HG03280 (cell line): ENCODE measurements around the gene LY6G5B.
A peak's percentile ranks its signal among the peaks of the same experiment; 100 is the strongest.

Experiments used
- ATAC-seq: cut with Tn5 transposase; IDR thresholded peaks from one replicate; pipeline ENCODE4 v1.9.1; 2021; ENCODE audit warnings: mild to moderate bottlenecking, moderate library complexity; ENCODE audit not compliant: unreplicated experiment

LY6G5B gene

DNA sequence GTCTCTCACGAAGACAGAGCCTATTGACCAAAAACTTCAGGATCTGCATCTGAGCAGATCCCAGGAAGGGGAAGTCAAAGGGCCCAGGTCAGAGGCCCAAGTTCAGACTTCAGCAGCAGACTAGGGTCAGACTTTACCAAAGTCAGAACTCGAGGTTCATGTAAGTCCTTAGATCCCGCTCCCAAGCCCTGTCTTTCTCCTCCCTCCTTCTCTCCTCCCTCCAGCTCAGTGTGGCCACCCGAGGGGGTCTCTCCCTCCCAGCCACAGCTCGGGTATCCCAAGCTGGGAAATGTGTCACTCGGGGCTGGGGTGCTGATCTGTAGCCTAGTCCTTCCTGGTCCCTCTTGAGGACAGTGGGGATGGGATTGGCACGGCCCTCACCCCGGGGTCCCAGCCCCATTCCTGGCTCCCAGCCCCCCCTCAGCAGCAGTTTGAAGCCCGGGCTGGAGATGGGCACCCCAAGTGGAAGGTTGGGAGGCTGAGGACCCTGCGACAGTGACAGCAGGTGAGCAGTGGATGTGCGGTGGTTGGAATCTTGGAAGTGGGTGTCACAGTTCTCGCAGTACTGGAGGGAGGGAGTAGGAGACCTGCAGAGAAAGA lies 7.6 kb upstream of the LY6G5B start:
- no peak for ATAC-seq

DNA sequence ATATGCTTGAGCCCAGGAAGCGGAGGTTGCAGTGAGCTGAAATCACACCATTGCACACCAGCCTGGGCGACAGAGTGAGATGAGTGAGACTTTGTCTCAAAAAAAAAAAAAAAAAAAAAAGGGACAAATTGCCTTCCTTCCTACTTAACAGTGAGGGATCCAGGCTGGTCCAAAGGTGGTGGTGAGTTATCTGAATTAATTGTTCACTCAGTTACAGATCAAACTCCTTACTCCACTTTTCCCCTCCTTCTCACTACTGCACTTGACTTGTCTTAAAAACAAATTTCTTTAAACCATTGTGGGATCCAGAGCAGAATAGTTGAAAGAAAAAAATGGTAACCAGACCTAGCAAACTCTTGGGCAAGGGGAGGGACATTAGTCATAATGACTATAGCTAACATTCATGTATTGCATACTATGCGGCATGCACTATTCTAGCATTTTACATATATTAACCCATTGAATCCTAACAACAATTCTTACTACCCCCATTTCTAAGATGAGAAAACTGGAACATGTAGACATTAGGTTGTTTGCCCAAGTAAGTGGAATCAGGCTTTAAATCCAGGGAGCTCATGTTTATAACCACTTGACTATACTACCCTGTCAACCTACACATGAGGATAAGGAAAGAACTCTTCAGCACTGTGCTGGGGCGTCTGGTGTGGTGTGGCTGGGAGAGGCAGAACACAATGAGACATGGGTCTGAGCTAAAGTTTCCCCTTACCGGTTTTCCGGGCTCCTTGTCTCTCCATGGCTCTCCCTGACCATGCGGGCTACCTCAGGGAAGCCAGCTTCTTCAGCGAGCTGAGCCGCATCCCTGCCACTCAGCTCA lies 6.4 kb upstream of the LY6G5B start:
- no peak for ATAC-seq

DNA sequence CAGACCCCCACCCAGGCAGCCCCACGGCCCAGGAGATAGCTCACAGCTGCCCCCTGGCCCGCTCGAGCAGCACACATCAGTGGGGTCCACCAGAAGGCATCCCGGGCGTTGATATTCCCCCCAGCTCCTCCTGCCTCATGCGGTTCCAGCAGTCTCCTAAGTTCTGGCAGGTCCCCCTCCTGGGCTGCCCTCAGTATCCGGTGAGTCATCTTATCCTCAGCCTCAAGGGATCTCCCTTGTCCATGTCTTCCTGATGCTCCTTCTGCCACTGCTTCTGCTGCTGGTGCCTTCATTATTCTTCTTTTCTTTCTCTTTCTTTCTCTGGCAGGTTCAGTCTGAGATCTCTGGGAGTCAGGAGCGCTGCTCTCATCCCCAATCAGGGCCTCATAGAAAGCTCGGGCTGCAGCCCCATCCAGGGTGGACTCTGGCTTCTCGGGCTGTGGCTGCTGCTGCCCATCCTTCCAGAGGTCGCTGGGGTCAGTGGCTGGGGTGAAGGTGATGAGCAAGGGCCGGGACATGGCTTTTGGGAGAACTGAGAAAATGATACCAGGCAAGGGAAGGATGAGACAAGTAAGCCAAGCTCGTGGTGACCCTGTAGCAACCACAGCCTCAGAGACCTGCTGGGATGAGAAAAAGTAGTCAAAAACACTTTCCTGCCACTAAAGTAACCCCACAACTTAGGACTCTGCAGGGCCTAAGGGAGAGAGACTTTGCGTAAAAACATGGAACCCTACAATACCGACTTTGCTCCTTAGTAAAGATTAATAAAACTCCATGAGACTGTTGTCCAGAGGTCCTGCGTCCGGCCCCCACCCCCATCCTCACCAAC lies 5.6 kb upstream of the LY6G5B start:
- no peak for ATAC-seq

DNA sequence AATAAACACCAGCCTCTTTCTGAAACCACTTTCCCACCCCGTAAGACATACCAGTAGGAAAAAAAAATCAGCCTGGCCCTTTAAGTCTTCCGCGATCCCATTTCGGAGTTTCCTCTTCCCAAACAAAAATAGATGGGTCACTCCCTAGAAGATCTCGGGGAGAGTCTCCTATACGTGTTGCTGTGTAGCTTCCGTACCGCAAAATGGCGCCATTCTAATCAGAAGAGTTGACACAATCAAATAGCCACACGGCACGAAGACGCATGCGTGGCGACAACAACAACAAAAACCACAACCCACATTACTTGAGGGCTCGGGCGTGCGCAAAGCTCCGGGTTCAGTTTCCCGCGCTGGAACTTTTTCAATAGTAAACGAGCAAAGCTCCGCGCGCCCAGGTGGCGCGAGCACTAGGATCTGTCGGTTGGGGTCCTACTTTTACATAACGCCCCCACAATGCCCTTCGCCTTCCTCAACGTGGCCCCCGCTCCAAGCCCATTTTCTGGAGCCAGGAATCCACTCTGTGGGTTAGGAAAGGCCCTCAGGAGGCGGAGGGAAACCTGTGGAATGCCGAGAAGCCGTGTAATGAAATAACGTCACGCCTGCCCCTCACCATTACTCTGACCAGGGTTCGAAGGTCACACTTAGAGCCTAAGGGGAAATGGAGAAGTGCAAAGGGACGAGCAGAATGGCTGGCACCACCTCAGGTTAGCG lies 4.8 kb upstream of the LY6G5B start, which contains the start of gene GPANK1:
Gene GPANK1 (minus strand): TSS at position 208 of the 711 bp plus-strand sequence. CDS start 519 bp downstream, outside the sequence.
- peak; percentile 36 for ATAC-seq

DNA sequence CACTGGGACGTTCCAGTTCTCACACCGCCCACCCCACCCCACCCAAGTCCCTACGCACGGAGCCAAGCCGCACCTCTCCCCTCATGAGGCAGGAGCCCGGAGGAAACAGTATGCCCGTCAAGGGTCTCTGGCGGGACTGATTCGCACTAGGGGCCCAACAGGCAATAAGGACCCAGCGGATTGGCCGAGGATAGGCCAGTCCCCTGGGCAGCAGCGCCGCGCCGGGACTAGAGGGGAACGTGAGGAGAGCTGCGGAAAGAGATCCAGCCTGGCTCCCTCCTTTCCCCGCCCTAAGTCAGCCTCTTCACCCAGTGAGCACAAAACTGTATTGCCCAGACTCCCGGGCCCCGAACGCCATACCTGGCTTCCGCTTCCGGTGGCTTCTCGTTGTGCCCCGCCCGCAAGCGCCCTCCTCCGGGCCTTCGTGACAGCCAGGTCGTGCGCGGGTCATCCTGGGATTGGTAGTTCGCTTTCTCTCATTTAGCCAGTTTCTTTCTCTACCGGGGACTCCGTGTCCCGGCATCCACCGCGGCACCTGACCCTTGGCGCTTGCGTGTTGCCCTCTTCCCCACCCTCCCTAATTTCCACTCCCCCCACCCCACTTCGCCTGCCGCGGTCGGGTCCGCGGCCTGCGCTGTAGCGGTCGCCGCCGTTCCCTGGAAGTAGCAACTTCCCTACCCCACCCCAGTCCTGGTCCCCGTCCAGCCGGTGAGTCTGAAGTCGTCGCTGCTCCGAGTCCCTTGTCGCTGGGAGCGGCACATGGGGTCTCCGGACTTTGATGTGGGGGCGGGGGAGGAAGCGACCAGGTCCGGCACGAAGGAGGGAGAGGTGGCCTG lies 4.1 kb upstream of the LY6G5B start, which contains the start of gene CSNK2B:
Gene CSNK2B (plus strand): TSS at position 580 of the 836 bp plus-strand sequence. CDS start 752 bp downstream, outside the sequence.
- peak; percentile 84 for ATAC-seq

DNA sequence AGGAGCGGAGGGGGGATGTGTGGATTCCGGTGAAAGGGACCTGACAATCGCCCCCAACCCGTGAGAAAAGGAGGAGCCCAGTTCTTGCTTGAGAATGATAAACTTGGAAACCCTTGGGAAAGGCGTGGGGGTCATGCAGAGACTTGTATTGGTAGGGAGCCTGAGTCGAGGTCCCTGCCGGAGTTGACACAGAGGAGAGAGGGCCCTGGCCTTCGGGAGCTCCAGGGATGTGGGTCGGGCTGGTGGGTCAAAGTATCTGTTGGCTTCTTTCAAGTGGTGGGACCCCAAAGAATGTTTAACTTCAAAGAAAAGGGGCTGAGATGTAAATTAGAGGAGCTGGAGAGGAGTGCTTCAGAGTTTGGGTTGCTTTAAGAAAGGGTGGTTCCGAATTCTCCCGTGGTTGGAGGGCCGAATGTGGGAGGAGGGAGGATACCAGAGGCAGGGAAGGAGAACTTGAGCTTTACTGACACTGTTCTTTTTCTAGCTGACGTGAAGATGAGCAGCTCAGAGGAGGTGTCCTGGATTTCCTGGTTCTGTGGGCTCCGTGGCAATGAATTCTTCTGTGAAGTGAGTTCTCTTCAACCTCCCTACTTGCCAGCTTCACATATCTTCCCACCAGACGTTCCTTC lies 3.3 kb upstream of the LY6G5B start:
- ATAC-seq = no peak

DNA sequence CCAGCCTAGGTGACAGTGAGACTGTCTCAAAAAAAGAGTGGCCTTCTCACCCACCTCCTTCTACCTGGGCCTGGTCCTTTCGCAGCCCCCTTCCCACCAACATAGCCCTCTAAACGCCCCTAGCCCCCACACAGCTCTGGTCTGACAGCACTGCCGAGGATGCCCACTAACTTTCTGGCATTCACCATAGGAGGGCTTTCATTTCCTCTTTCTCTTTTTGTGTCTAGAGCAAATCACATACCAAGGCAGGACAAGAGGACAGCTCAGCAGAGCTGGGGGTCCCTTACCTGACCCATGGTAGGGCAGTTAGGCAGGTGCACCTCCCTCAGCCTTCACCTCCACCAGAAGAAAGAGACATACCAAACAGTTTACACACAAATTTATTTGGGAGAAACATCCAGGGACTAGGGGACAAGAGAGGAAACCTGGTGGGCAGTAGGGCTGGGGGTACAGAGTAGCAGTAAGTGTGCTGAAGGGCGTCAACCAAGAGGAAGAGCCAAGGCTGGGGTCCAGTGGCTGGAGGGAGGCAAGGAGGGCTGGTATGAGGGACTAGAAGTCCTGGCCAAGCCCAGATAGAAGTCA lies 6.6 kb downstream of the LY6G5B start:
- no peak for ATAC-seq

DNA sequence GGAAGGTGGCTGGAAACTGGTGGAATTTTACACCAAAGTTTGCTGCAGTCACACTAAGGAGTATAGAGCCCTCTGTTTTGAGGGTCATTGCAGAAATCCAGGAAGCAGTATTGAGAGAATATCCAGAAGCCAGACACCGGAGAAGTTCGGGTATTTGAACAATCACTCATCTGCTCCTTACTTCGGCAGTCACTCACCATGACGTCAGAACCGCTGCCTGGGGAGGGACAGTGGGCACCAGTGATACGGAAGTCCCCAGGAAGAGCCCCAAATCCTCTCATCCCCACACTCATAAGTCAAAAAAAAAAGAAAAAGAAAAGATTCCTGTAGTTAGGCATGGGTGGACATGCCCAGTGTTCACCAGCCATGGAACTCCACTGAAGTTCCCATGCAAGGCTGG lies 7.1 kb downstream of the LY6G5B start:
- ATAC-seq = no peak

DNA sequence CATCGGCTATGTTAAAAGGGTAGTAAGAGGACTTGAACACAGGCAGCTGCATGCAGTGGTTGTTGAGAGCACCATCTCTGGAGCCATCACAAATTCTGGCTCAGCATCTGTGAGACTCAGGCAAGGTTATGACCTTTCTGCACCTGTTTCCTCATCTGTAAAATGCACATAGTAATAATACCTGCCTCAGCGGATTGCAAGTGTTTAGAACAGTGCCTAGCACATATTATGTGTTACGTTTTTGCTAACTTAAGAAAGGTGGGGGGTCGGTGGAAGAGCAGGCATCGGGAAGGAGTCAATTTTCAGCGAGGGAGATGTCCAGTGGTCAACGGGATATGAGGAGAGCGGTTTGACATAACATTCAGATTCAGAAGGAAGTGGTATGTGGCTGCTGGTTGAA lies 8.2 kb downstream of the LY6G5B start:
- ATAC-seq = no peak

DNA sequence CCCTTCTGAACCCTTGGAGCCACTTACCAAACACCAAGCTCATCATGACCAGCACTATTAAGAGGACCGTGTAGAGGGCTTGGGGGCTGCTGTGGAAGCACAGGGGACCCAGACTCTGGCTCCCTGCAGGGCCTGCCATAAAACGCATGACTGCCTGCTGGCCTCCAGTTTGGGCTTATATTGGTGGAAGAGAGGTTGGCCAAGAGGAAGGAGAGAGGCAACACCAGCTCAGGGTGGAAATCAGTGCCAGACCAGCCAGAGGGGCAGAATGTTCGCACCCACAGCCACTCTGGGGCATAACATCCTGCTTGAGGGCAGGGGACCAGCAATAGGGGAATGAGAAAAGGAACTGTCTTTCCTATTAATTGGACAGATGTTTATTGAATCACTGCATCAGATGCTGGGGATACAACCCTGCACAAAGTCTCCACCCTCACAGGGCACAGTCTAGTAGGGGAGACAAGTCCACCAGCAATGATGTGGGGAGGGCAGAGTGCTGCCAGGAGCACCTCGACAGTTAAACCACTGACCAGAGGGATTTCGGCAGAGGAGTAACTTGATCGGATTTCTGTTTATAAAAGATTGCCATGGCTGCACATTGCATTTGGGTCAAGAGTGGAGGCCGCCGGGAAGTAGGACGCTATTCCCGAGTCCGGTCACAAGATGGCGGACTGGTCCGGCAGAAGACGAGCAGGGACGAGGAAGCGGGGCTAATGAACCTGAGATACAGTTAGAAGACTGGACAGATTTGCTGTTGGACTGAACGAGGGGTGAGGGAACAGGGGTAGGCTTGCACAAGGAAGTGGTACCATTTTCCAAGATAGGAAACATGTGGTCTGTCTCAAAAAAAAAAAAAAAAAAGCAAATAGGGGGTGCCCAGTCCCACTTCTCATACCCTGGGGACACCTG lies 10.7 kb downstream of the LY6G5B start, which contains the start of gene LY6G5C:
Gene LY6G5C (minus strand): TSS at position 842 of the 909 bp plus-strand sequence. CDS start 694 bp downstream, at position 148.
- no peak for ATAC-seq

DNA sequence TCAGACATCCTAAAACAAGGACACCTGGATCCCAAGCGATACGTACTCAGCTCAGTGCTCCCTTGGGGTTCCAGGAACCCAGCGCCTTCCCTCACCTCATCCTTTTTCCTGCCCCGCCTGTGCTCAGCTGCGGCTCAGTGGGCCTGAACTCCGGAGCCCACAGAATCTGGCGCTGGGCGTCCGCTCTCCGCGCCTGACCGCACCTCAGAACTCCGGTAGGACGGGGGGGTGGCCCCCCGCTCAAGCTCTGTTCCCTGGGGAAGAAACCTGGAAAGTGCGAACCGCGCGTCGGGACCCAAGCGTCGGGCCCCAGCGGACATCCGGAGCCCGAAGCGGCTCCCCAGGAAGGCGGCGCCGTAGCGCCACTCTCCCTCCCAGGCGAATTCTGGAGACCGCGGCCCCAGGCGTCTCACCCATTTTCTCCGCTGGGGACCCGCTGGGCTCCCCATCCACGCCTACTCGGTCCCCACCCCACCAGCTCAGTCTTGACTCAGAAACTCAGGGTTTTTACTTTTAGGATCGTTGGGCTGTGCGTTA lies 11.4 kb downstream of the LY6G5B start:
- ATAC-seq = no peak

DNA sequence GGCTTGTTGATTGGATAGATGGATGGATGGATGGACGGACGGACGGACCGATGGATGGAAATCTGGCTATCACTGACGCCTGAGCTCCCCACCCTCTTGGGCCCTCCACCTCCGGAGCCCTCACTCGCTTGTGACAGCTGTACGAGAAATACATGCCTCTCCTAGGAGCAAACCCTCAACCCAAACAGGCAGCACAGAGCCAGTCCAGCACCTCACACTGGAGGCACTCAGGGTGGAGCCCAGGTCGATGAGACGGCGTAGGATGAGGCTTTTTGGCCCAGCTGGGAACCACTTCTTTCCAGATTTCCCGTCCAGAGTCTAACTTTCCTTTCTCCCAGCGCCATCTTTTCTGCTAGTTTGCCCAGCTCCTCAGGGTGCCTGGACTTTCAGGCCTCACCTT lies 13.8 kb downstream of the LY6G5B start:
- no peak for ATAC-seq

DNA sequence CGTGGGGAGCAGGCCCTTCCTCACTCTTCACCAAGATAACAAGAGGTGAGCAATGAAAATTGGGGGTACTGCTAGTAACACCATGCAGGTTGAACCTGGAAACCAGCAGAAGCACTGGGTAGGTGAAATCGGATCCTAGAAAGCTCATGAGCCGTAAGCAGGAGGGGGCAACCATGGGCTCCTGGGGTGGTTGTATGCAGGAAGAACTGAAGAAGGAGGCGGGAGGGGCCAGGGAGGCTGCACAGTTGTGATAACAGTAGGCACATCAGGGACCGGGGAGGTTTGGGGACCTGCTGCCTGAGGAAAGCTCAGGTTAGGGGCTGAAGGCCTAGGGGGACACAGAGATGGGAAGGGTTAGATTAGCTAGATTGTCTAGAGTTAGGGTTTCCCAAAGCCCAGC lies 16.7 kb downstream of the LY6G5B start:
- ATAC-seq = no peak

DNA sequence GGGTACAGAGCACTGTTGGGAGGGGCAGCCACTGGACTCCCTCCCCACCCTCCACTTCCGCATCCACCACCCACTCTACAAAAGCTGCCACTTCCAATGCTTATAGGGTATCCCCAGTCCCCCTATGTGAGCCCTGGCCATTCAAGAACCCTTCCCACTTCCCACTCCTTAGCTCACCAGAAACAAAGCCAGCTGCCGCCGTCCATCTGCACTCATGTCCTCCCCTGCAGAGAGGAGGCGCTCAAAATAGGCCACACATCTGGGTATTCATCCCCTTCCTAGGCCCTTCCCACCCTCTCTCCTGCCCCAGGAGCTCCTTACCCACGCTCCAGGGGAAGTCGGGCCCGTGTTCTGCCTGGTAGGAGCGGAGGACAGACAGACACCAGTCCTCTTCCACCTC lies 17.5 kb downstream of the LY6G5B start:
- no peak for ATAC-seq

DNA sequence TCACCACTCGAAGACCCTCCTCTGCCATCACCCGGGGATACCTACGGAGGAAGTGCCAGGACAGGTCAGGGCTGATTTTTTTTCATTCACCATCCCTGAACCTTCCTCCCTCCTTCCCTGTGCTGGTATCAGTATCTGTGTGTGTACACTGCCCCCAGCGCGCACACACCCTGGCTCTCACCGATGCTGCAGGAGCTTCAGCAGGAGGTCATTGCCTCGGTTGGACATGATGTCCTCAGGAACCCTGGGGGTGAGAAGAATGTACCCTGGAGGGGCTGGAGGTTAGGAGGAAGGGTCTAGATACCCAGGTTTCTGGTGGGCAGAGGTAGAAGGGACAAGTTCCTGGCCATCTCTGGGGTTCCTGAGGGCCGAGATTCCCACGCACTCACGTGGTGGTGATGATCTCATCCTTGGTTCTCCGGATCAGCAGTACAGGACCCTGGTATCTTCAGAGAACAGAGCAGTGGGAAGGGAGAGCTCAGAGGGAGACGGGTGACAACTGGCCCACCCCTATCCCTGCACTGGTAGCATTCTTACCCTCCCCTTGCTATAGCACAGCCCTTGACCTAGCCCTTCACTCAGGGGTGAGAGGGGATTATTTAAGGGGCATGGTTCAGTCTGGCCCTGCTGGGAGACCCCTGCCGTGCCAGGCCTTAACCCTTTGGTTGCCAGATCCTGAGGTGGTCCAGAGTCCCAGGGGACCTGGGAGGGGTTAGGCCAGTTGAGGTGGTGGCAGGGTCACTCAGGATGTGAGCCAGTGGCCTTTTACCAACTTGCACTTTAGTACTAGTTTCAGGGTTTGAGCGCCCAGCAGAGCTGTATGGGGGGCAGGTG lies 18.3 kb downstream of the LY6G5B start:
- no peak for ATAC-seq

DNA sequence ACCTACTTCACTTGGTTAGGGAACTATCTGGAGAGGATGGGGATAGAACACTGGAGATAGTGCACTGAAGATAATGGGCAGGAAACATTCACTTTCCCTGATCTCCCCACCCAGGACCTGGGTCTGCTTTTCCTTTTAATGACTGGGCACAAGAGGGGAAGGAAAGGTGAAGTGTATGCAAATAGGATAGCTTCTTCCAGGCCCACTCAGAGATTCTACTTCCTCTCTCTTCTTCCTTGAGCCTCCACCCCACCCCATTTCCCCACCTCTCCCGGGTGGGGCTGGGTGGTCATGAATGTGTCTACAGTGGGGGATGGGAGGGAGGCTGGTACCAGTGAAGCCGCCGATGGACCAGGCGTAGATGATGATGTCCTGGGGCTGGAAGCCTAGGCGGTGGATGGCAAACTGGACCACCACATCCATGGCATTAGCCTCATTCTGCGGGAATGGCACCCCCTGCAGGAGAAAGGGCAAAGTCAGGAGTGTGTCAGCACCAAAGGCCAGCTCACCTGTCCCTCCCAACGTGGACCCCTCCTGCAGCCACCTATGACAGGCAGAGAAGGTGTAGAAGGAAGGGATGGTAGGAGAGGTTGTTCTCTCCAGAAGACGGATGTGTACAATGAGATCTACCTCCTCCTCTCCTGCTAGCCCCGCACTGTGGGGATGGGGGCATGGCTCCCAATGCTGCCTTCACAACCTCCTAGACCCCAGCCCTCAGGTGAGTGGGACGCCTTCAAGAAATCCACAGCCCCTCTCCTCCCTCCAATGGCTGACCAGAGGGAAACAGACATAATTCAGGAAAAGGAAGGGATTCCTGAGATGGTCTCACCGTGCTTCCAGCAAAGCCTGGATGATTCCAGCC lies 19.7 kb downstream of the LY6G5B start:
- ATAC-seq = no peak
